Loucy (cell line): ENCODE measurements around the gene GAS7.

ENCODE experiments used
- H2AFZ ChIP-seq: fragments of 200-600 bp; sonication (generic); 2 replicates; pipeline ENCODE4 v1.6.0; 2016; ENCODE audit warnings: antibody characterized with exemption, mild to moderate bottlenecking, low read length, moderate library complexity
- H3F3A ChIP-seq: fragments of 200-600 bp; 2 replicates; pipeline ENCODE4 v1.6.0; 2016; ENCODE audit warnings: antibody characterized with exemption, low read depth, mild to moderate bottlenecking
- H3K27me3 ChIP-seq: fragments of 200-600 bp; sonication (generic); 2 replicates; pipeline ENCODE4 v1.6.1; 2014; ENCODE audit warnings: low read length, mild to moderate bottlenecking; ENCODE audit not compliant: insufficient read depth, poor library complexity, severe bottlenecking
- H3K36me3 ChIP-seq: fragments of 200-600 bp; sonication (generic); 2 replicates; pipeline ENCODE4 v1.6.1; 2016; ENCODE audit warnings: low read length; ENCODE audit not compliant: insufficient read depth
- H3K4me1 ChIP-seq: fragments of 200-600 bp; sonication (generic); 2 replicates; pipeline ENCODE4 v1.5.1; 2014; ENCODE audit warnings: low read length, mild to moderate bottlenecking; ENCODE audit not compliant: insufficient read depth, poor library complexity, severe bottlenecking
- H3K4me2 ChIP-seq: fragments of 200-600 bp; sonication (generic); 2 replicates; pipeline ENCODE4 v1.6.0; 2014; ENCODE audit warnings: antibody characterized with exemption, low read length, low read depth, mild to moderate bottlenecking; ENCODE audit not compliant: poor library complexity, severe bottlenecking
- H3K4me3 ChIP-seq: fragments of 200-600 bp; sonication (generic); 2 replicates; pipeline ENCODE4 v1.5.1; 2014; ENCODE audit warnings: low read length, mild to moderate bottlenecking, mixed read lengths; ENCODE audit not compliant: poor library complexity, severe bottlenecking
- H3K79me2 ChIP-seq: fragments of 200-600 bp; sonication (generic); 2 replicates; pipeline ENCODE4 v1.6.1; 2014; ENCODE audit warnings: low read length; ENCODE audit not compliant: insufficient read depth
- H3K9ac ChIP-seq: fragments of 200-600 bp; sonication (generic); 2 replicates; pipeline ENCODE4 v1.6.0; 2014; ENCODE audit warnings: mild to moderate bottlenecking, low read depth, low read length, moderate library complexity; ENCODE audit not compliant: poor library complexity, severe bottlenecking
- H3K9me2 ChIP-seq: fragments of 200-600 bp; sonication (generic); replicated peaks from 2 replicates; pipeline ENCODE4 v1.6.1; 2016; ENCODE audit warnings: low read depth, low read length, mixed read lengths
- H3K9me3 ChIP-seq: fragments of 200-600 bp; sonication (generic); 2 replicates; pipeline ENCODE4 v1.6.1; 2014; ENCODE audit warnings: mild to moderate bottlenecking, antibody characterized with exemption, low read length, low read depth; ENCODE audit not compliant: insufficient read depth
- H4K20me1 ChIP-seq: fragments of 200-600 bp; sonication (generic); 2 replicates; pipeline ENCODE4 v1.6.0; 2014; ENCODE audit warnings: antibody characterized with exemption, low read length, mild to moderate bottlenecking; ENCODE audit not compliant: insufficient read depth, poor library complexity, severe bottlenecking
- CTCF ChIP-seq: fragments of 200-600 bp; sonication (generic); conservative IDR thresholded peaks from 2 replicates; pipeline ENCODE4 v1.5.1; 2014; ENCODE audit warnings: mild to moderate bottlenecking, antibody characterized with exemption, low read length
- EZH2phosphoT487 ChIP-seq: fragments of 200-600 bp; IDR thresholded peaks from 2 replicates; pipeline ENCODE4 v1.6.1; 2018; ENCODE audit warnings: antibody characterized with exemption, mild to moderate bottlenecking, moderate library complexity, borderline replicate concordance

GAS7 gene

GRCh38 chr17:10198509-10199249, at the start of gene GAS7:
GAS7 (minus strand) TSS chr17:10198606.
- H3K4me3 ChIP-seq, result peak within 1 kb of the TSS; percentile 79

GRCh38 chr17:10247810-10248209, 49.4 kb upstream of the GAS7 start:
- Histone ChIP-seq H3K9ac (no peak overlapping the region), H3K27me3 (no peaks in the 10 kb centered on the region), H3K4me3 (no peak overlapping the region), H3K4me1 (no peaks in the 10 kb centered on the region), H2AFZ (no peak overlapping the region), H3K9me2 (no peaks in the 10 kb centered on the region), H3F3A (no peaks in the 10 kb centered on the region), H3K9me3 (no peaks in the 10 kb centered on the region), H3K4me2 (no peak overlapping the region), H4K20me1 (no peaks in the 10 kb centered on the region), H3K79me2 (no peaks in the 10 kb centered on the region), H3K36me3 (no peaks in the 10 kb centered on the region)
- no peak for TF ChIP-seq CTCF
- TF ChIP-seq EZH2phosphoT487, result no peak

More at GRCh38 chr17:10198509-10199249, at the start of gene GAS7:
- Histone ChIP-seq H3K4me2 (peak within 1 kb of the TSS; percentile 99), H3K36me3 (no peaks in the 10 kb centered on the region), H3F3A (peaks cover 3% of the 10 kb centered on the region; the same call in 1 of the 2 replicates), H3K9me2 (no peaks in the 10 kb centered on the region), H3K27me3 (no peaks in the 10 kb centered on the region), H3K9me3 (no peaks in the 10 kb centered on the region), H3K9ac (peak within 1 kb of the TSS; percentile 90), H4K20me1 (peaks cover 23% of the 10 kb centered on the region), H2AFZ (peak within 1 kb of the TSS; percentile 80), H3K4me1 (peaks cover 34% of the 10 kb centered on the region), H3K79me2 (peaks cover 55% of the 10 kb centered on the region)
- TF ChIP-seq CTCF (no peak), EZH2phosphoT487 (no peak)

- no peaks in the 10 kb centered on the region for H3K27me3 ChIP-seq
- no peak overlapping the region for H3K9ac ChIP-seq
- no peaks in the 10 kb centered on the region for H3K9me2 ChIP-seq
- no peak overlapping the region for H3K4me3 ChIP-seq
- no peaks in the 10 kb centered on the region for H3K36me3 ChIP-seq
- no peak overlapping the region for H3K4me2 ChIP-seq
- H3K4me1 ChIP-seq, result no peaks in the 10 kb centered on the region
- TF ChIP-seq EZH2phosphoT487 (no peak), CTCF (no peak)
- no peak overlapping the region for H2AFZ ChIP-seq
- H3K9me3 ChIP-seq, result no peaks in the 10 kb centered on the region
- H4K20me1 ChIP-seq, result no peaks in the 10 kb centered on the region
- H3K79me2 ChIP-seq, result no peaks in the 10 kb centered on the region
- no peaks in the 10 kb centered on the region for H3F3A ChIP-seq
These were observed 45.8 kb upstream of the GAS7 start for GRCh38 chr17:10243883-10244844.
